Adrenal gland (tissue), 5 donors: Measurements from ENCODE around the gene PCDHGA6.
A peak's percentile ranks its signal among the peaks of the same experiment; 100 is the strongest.
"Not testable (repeated sequence)": the region's sequence is repeated elsewhere in the genome, so short reads cannot be mapped to it uniquely, and the experiment has no call there.

Experiments
- CTCF ChIP-seq, 6 experiments: fragments of 450-650 bp in 4 of 6; fragments of 200-600 bp in 2 of 6; sonication (generic) in 1 of 6; IDR thresholded peaks; 1 replicate in 5 of 6; 2 replicates in 1 of 6; pipeline versions ENCODE4 v1.5.1 to v1.8.0; 2016 to 2021; ENCODE audit warnings: antibody characterized with exemption in 6 of 6, mild to moderate bottlenecking in 2 of 6, moderate library complexity in 1 of 6
- POLR2A ChIP-seq, 2 donors: fragments of 450-650 bp; IDR thresholded peaks; one replicate each; pipeline ENCODE4 v1.6.1; 2017; ENCODE audit warnings: antibody characterized with exemption in 2 of 2, mild to moderate bottlenecking in 2 of 2, moderate library complexity in 1 of 2
- donor health status: DM: no; HTN: no; CAD: no.

- TF ChIP-seq CTCF (IDR thresholded peaks at IDR 0.05): peak in 3 of 6 experiments; percentile 5 to 28 (median 12)
- not testable (repeated sequence) for TF ChIP-seq POLR2A (IDR thresholded peaks at IDR 0.05)
These were observed 14.0 kb downstream of the PCDHGA6 start, which contains the start of gene PCDHGB4 for GRCh38 chr5:141387557-141388311.
